ENCODE results near the gene ACTN3. TPM values are rescaled to one million over a fixed set of nuclear protein-coding genes. Genes with fewer than 3 reads are reported as not detected.

The ACTN3 gene
- total RNA-seq, 1 donor from 2014 or later: not detected

DNA sequence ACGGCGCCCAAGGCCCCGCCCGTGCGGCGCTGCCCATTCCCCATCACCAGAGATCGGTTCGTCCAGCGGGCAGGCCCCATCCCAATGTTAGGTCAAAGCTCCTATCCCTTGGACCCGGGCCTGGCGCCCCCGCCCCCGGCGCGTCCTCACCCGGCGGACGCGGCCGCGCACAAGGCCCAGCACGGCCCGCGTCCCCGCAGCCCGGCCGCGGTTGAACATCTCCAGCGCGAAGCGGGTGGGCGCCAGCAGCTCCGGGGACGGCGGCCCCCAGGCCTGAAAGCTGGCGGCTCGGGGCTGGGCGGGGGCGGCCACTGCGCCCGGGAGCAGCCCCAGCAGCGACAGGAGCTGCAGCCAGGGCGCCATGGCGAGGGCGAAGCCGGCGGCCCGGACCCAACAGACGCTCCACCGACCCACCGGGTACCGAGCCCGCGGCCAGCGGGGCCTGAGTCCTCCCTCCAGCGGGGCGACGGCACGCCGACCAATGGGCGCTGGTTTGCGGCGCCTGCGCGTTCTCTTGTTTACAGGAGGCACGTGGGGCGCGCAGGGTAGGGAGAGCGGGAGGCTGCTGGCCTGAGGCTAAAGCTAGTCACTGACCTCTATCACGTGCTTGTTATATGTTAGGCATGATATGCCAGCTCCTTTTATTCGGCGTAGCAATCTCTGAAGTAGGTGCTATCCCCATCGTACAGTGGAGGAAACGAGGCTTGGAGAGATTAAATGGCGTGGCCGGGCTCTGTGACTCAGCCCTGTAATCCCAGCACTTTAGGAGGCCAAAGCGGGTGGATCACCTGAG lies 21.6 kb downstream of the ACTN3 start, which contains the start of gene CTSF:
Gene CTSF, minus strand, starts transcription at position 483 of the 793 bp plus-strand sequence. Its CDS starts 120 bp downstream, at position 363.
- H3K4me3 ChIP-seq (ENCODE audit: low read depth, low read length): peak within 1 kb of the TSS; percentile 41
- H3K36me3 ChIP-seq (ENCODE audit: control insufficient read depth, insufficient read depth, low read length): no peaks in the 10 kb centered on the region
- H3K27me3 ChIP-seq (ENCODE audit: control insufficient read depth, insufficient read depth, low read length): peaks cover 6% of the 10 kb centered on the region
- peak; percentile 67 for DNase-seq (ENCODE audit: low read depth)
- no peak for FAIRE-seq
- TF ChIP-seq, protein P1, sequence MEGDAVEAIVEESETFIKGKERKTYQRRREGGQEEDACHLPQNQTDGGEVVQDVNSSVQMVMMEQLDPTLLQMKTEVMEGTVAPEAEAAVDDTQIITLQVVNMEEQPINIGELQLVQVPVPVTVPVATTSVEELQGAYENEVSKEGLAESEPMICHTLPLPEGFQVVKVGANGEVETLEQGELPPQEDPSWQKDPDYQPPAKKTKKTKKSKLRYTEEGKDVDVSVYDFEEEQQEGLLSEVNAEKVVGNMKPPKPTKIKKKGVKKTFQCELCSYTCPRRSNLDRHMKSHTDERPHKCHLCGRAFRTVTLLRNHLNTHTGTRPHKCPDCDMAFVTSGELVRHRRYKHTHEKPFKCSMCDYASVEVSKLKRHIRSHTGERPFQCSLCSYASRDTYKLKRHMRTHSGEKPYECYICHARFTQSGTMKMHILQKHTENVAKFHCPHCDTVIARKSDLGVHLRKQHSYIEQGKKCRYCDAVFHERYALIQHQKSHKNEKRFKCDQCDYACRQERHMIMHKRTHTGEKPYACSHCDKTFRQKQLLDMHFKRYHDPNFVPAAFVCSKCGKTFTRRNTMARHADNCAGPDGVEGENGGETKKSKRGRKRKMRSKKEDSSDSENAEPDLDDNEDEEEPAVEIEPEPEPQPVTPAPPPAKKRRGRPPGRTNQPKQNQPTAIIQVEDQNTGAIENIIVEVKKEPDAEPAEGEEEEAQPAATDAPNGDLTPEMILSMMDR (IDR thresholded peaks at IDR 0.05; ENCODE audit: insufficient read depth, low read length, severe bottlenecking): no peak

DNA sequence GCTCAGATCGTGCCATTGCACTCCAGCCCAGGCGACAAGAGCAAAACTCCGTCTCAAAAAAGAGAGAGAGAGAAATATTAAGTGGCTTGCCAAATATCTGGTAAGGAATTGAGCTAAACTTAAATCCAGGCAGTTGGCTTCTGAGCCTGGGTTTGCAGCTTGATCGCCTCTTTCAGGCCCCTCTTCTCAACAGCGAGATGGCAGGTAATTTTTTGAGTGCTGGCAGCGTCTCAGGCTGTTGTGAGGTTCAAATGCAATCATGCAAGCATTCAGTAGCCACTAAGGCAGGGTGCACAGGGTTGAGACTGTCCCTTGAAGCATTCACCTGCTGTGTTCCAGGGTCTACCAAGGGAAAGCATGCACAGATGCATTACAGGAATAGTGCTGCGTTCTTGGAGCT lies 22.4 kb downstream of the ACTN3 start:
- DNase-seq (ENCODE audit: low read depth) (no peak), FAIRE-seq (no peak)
- peaks cover 6% of the 10 kb centered on the region for H3K27me3 ChIP-seq (ENCODE audit: control insufficient read depth, insufficient read depth, low read length)
- H3K4me3 ChIP-seq (ENCODE audit: low read depth, low read length): no peak overlapping the region
- TF ChIP-seq, protein P1 (IDR thresholded peaks at IDR 0.05; ENCODE audit: insufficient read depth, low read length, severe bottlenecking): no peak
- H3K36me3 ChIP-seq (ENCODE audit: control insufficient read depth, insufficient read depth, low read length): no peaks in the 10 kb centered on the region

DNA sequence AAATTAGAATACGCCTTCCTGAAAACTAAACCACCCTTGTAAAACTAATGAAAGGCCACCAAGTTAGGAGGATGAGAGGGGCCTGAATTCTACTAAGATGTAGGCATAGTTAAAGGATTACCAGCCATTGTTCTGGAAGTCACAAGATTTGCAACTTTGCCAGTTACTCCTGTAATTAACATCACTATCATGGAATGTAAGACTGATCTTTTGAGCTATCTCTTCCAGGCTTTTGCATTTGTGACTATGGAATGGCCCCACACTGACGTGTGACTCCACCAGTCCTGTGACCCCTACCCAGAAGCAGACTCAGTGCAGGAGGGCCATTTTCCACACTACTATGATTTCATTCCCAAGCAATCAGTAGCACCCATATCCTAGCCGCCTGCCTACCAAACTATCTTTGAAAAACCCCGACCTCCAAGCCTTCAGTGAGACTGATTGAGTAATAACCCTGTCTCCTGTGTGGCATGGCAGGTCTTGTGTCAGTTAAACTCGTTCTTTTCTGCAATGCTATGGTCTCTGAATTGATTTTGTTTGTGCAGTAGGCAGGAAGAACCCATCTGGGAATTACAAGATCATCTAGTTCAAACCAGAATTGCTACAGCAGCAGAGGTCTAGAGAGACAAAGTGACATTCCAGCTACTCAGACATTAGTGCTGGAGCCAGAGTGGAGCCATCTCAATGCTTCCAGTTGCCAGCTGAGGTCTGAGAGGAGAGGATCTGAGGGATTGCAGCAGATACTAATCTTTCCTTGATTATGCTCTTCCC lies 23.6 kb downstream of the ACTN3 start:
- Histone ChIP-seq H3K36me3 (ENCODE audit: control insufficient read depth, insufficient read depth, low read length) (no peaks in the 10 kb centered on the region), H3K27me3 (ENCODE audit: control insufficient read depth, insufficient read depth, low read length) (peaks cover 6% of the 10 kb centered on the region), H3K4me3 (ENCODE audit: low read depth, low read length) (no peak overlapping the region)
- TF ChIP-seq, protein P1 (IDR thresholded peaks at IDR 0.05; ENCODE audit: insufficient read depth, low read length, severe bottlenecking): no peak
- DNase-seq (ENCODE audit: low read depth) (no peak), FAIRE-seq (no peak)

DNA sequence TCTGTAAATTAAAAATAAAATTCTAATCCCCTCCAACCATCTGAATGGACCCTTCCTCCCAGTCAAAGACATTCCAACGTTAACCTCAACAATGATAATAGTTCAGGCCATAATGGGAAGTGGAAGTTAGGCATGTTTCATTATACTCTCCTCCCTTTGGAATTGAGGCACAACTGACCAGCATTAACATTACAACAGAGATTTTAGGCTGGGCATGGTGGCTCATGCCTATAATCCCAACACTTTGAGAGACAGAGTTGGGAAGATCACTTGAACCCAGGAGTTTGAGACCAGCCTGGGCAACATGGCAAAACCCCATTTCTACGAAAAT lies 24.1 kb downstream of the ACTN3 start:
- TF ChIP-seq, protein P1 (IDR thresholded peaks at IDR 0.05; ENCODE audit: insufficient read depth, low read length, severe bottlenecking): no peak
- no peak overlapping the region for H3K4me3 ChIP-seq (ENCODE audit: low read depth, low read length)
- peaks cover 6% of the 10 kb centered on the region for H3K27me3 ChIP-seq (ENCODE audit: control insufficient read depth, insufficient read depth, low read length)
- FAIRE-seq (no peak), DNase-seq (ENCODE audit: low read depth) (no peak)
- no peaks in the 10 kb centered on the region for H3K36me3 ChIP-seq (ENCODE audit: control insufficient read depth, insufficient read depth, low read length)

DNA sequence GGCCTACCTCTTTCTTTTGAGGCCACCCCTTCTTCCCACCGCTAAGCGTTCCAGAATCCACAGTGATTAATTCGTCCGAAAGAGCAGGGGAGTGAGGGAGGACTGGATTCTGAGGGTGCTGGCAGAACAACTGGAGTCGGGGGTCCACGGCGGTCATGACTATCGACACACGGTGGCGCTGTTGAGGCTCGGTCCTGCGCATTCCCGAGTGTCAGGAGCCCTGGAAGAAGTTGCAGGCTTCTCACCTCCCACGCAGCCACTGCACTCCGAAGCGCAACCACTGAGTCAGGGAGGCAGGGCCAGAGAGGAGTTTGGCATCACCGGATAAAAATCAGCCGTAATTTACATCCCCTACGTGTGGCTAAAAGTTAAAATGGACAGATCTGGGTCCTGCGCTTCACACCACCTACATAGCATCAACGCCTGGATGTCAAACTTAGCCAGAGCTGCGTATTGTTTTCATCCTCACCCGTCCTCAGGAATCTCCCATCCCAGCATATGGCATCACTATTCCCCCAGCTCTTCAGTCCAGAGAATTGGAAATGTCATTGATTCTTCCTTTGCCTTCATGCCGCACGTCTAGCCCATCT lies 32.4 kb downstream of the ACTN3 start:
- H3K36me3 ChIP-seq (ENCODE audit: control insufficient read depth, insufficient read depth, low read length): no peaks in the 10 kb centered on the region
- H3K27me3 ChIP-seq (ENCODE audit: control insufficient read depth, insufficient read depth, low read length): no peaks in the 10 kb centered on the region
- TF ChIP-seq, protein P1 (IDR thresholded peaks at IDR 0.05; ENCODE audit: insufficient read depth, low read length, severe bottlenecking): peak; percentile 84
- FAIRE-seq (no peak), DNase-seq (ENCODE audit: low read depth) (peak; percentile 56)
- no peak overlapping the region for H3K4me3 ChIP-seq (ENCODE audit: low read depth, low read length)
